H9 (cell line): ENCODE data around the gene GUCY2D. TPM values are rescaled to one million over a fixed set of nuclear protein-coding genes. Genes with fewer than 3 reads are reported as not detected.
A peak's percentile ranks its signal among the peaks of the same experiment; 100 is the strongest.

Experiments used
- DNase-seq: peaks from one replicate; pipeline ENCODE4 v3.0.0-alpha.2; 2017
- H2AFZ ChIP-seq: one replicate; pipeline ENCODE4 v1.6.1; 2013; ENCODE audit warnings: mild to moderate bottlenecking, low read length, control low read depth, moderate library complexity
- H2AK5ac ChIP-seq: 2 replicates; pipeline ENCODE4 v1.6.1; 2013; ENCODE audit warnings: low read length, control low read depth, mixed read lengths; ENCODE audit not compliant: insufficient read length
- H2BK120ac ChIP-seq: one replicate; pipeline ENCODE4 v1.6.1; 2013; ENCODE audit warnings: low read depth, mild to moderate bottlenecking, low read length, control low read depth, inconsistent platforms; ENCODE audit not compliant: poor library complexity, severe bottlenecking
- H2BK12ac ChIP-seq: 2 replicates; pipeline ENCODE4 v1.6.1; 2013; ENCODE audit warnings: low read length, control low read depth, mixed read lengths, low read depth; ENCODE audit not compliant: insufficient read length
- H2BK15ac ChIP-seq: 2 replicates; pipeline ENCODE4 v1.6.1; 2013; ENCODE audit warnings: low read depth, low read length, control low read depth
- H2BK20ac ChIP-seq: one replicate; pipeline ENCODE4 v1.6.1; 2013; ENCODE audit warnings: low read depth, mild to moderate bottlenecking, low read length, control low read depth, inconsistent platforms; ENCODE audit not compliant: poor library complexity, severe bottlenecking
- H2BK5ac ChIP-seq: 2 replicates; pipeline ENCODE4 v1.6.1; 2013; ENCODE audit warnings: low read length, control low read depth, mixed read lengths; ENCODE audit not compliant: insufficient read length
- H3K14ac ChIP-seq: 2 replicates; pipeline ENCODE4 v1.6.1; 2013; ENCODE audit warnings: low read length, control low read depth; ENCODE audit not compliant: insufficient read depth
- H3K18ac ChIP-seq: 2 replicates; pipeline ENCODE4 v1.6.1; 2013; ENCODE audit warnings: low read depth, mild to moderate bottlenecking, mixed read lengths, low read length, control low read depth; ENCODE audit not compliant: insufficient read length
- H3K23ac ChIP-seq: 2 replicates; pipeline ENCODE4 v1.6.1; 2013; ENCODE audit warnings: low read length, control low read depth, mixed read lengths, low read depth; ENCODE audit not compliant: insufficient read length
- H3K23me2 ChIP-seq: 2 replicates; pipeline ENCODE4 v1.6.1; 2013; ENCODE audit warnings: low read depth, mild to moderate bottlenecking, mixed read lengths, low read length, control low read depth; ENCODE audit not compliant: insufficient read length, poor library complexity, severe bottlenecking
- H3K27ac ChIP-seq: 2 replicates; pipeline ENCODE4 v1.5.1; 2013; ENCODE audit warnings: low read length, control low read depth, mixed read lengths, low read depth; ENCODE audit not compliant: insufficient read length
- H3K27me3 ChIP-seq: 2 replicates; pipeline ENCODE4 v1.6.1; 2013; ENCODE audit warnings: low read length, control low read depth, inconsistent platforms; ENCODE audit not compliant: insufficient read depth
- H3K4ac ChIP-seq: 2 replicates; pipeline ENCODE4 v1.6.1; 2013; ENCODE audit warnings: low read depth, mild to moderate bottlenecking, control low read depth, inconsistent platforms, low read length, moderate library complexity
- H3K4me1 ChIP-seq: 2 replicates; pipeline ENCODE4 v1.6.1; 2013; ENCODE audit warnings: low read length, control low read depth, inconsistent platforms; ENCODE audit not compliant: insufficient read depth
- H3K4me2 ChIP-seq: 2 replicates; pipeline ENCODE4 v1.6.1; 2013; ENCODE audit warnings: low read length, control low read depth, mixed read lengths; ENCODE audit not compliant: insufficient read length, insufficient read depth
- H3K56ac ChIP-seq: 2 replicates; pipeline ENCODE4 v1.6.1; 2013; ENCODE audit warnings: low read depth, mild to moderate bottlenecking, mixed read lengths, low read length, control low read depth; ENCODE audit not compliant: insufficient read length
- H3K79me1 ChIP-seq: 2 replicates; pipeline ENCODE4 v1.6.1; 2013; ENCODE audit warnings: low read depth, mild to moderate bottlenecking, moderate library complexity, low read length, control low read depth, inconsistent platforms; ENCODE audit not compliant: insufficient read depth, poor library complexity, severe bottlenecking
- H3K79me2 ChIP-seq: 2 replicates; pipeline ENCODE4 v1.6.1; 2013; ENCODE audit warnings: low read length, control low read depth, inconsistent platforms; ENCODE audit not compliant: insufficient read depth
- H3K9ac ChIP-seq: 2 replicates; pipeline ENCODE4 v1.6.1; 2013; ENCODE audit warnings: low read length, control low read depth, mixed read lengths; ENCODE audit not compliant: insufficient read length; ENCODE audit errors: extremely low read depth
- H3K9me3 ChIP-seq: one replicate; pipeline ENCODE4 v1.6.1; 2013; ENCODE audit warnings: low read depth, low read length, inconsistent platforms; ENCODE audit not compliant: control insufficient read depth
- H3T11ph ChIP-seq: one replicate; pipeline ENCODE4 v1.6.1; 2013; ENCODE audit warnings: mild to moderate bottlenecking, low read length, control low read depth, inconsistent platforms
- H4K20me1 ChIP-seq: one replicate; pipeline ENCODE4 v1.6.1; 2013; ENCODE audit not compliant: control insufficient read depth, insufficient read length, insufficient read depth
- H4K5ac ChIP-seq: 2 replicates; pipeline ENCODE4 v1.6.1; 2013; ENCODE audit warnings: low read depth, mild to moderate bottlenecking, mixed read lengths, low read length, control low read depth; ENCODE audit not compliant: insufficient read length
- H4K8ac ChIP-seq: replicated peaks from 2 replicates; pipeline ENCODE4 v1.6.1; 2013; ENCODE audit warnings: low read length, control low read depth, mixed read lengths, low read depth; ENCODE audit not compliant: insufficient read length
- H4K91ac ChIP-seq: 2 replicates; pipeline ENCODE4 v1.6.1; 2013; ENCODE audit warnings: low read depth, mild to moderate bottlenecking, moderate library complexity, mixed read lengths, low read length, control low read depth; ENCODE audit not compliant: insufficient read length
- H3K27ac Mint-ChIP-seq, 3 experiments: 2 replicates in 2 of 3; 3 replicates in 1 of 3; pipeline ENCODE4 v1.8.0; 2020 to 2021; ENCODE audit warnings: mixed read lengths in 3 of 3, mild to moderate bottlenecking in 1 of 3, moderate library complexity in 1 of 3
- H3K27me3 Mint-ChIP-seq: 2 replicates; pipeline ENCODE4 v1.8.0; 2021; ENCODE audit warnings: low read depth, mild to moderate bottlenecking, moderate library complexity, mixed read lengths
- H3K36me3 Mint-ChIP-seq, 3 experiments: 2 replicates in 2 of 3; 3 replicates in 1 of 3; pipeline ENCODE4 v1.8.0; 2020 to 2021; ENCODE audit warnings: low read depth in 3 of 3, mixed read lengths in 3 of 3; ENCODE audit not compliant: insufficient read depth in 1 of 3
- H3K4me1 Mint-ChIP-seq, 2 experiments: 2 replicates each; pipeline ENCODE4 v1.8.0; 2020; ENCODE audit warnings: mixed read lengths in 2 of 2
- H3K4me3 Mint-ChIP-seq, 2 experiments: 2 replicates in 1 of 2; 3 replicates in 1 of 2; pipeline ENCODE4 v1.8.0; 2020 to 2021; ENCODE audit warnings: mild to moderate bottlenecking in 2 of 2, mixed read lengths in 2 of 2, moderate library complexity in 1 of 2
- H3K9me3 Mint-ChIP-seq, 2 experiments: 2 replicates in 1 of 2; 3 replicates in 1 of 2; pipeline ENCODE4 v1.8.0; 2020; ENCODE audit warnings: mild to moderate bottlenecking in 2 of 2, mixed read lengths in 2 of 2, moderate library complexity in 1 of 2
- CTCF ChIP-seq: fragments of 200-600 bp; sonication (generic); conservative IDR thresholded peaks from 3 replicates; pipeline ENCODE4 v1.8.0; 2021; ENCODE audit warnings: antibody characterized with exemption, mild to moderate bottlenecking
- WGBS: extraction: QIAGEN DNeasy Blood & Tissue Kit; methylation state at CpG from one replicate; pipeline ENCODE4 v1.1.7; 2013; ENCODE audit warnings: missing lambda C conversion rate, low lambda C conversion rate, mixed read lengths; ENCODE audit not compliant: insufficient read length; ENCODE audit errors: extremely low coverage; 5-methylcytosine and 5-hydroxymethylcytosine counted together
- total RNA-seq: library from RNA; stranded (reverse); gene quantifications from 2 replicates; pipeline ENCODE4 v1.2.1, GENCODE V29; 2021

The GUCY2D gene
- total RNA-seq, 1 experiment from 2014 or later, result 0.15 TPM

DNA sequence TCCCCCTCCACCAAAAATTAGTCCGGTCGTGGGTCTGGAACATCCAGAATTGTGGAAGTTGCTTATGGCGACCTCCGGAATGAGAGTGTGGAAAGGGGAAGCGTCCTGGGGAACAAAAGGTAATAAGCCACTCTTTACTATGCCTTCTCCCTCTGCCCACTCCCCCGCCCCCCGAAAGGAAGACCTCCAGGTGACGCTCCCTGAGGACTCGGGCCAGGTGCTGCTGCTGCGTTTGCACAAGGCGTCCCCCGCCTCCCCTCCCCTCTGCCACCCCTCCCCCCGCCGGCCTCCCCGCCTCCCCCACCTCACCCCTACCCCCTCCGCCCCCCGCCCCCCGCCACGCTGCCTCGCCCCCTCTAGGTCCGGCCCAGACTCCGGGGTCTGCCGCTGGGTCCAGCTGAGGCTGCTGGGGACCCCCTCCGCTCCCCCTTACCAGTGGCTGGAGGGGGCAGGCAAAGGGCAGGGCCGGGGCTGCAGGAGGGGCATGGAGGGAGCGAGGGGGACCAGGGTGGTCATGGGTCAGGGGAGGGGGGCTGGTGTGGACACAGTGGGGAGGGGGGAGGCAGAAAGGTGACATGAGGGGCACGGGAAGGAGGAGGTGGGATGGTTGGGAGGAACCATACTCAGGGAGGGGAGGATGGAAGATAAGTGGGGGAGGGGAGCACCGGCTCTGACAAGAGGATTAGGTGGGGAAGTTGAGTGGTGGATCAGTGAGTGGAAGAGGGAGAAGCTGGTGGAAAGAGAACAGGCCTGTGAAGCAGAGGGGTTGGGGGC lies 61.5 kb downstream of the GUCY2D start:
- peak overlapping the region; percentile 46 to 72 for H3K4me3 Mint-ChIP-seq
- no peak overlapping the region for H3T11ph ChIP-seq
- no peak overlapping the region for H4K8ac ChIP-seq
- no peaks in the 10 kb centered on the region for H3K79me2 ChIP-seq
- H2BK15ac ChIP-seq, result no peak overlapping the region
- no peak overlapping the region for H3K27ac ChIP-seq
- DNase-seq, result no peak
- no peak overlapping the region for H2BK20ac ChIP-seq
- H2AK5ac ChIP-seq, result no peak overlapping the region
- no peaks in the 10 kb centered on the region for H3K79me1 ChIP-seq
- H4K5ac ChIP-seq, result no peak overlapping the region
- no peaks in the 10 kb centered on the region for H3K9me3 Mint-ChIP-seq
- H3K27me3 ChIP-seq, result peaks cover 13% of the 10 kb centered on the region; the same call in 1 of the 2 replicates
- no peak overlapping the region for H2AFZ ChIP-seq
- H3K9me3 ChIP-seq, result no peaks in the 10 kb centered on the region
- H2BK120ac ChIP-seq, result no peak overlapping the region
- no peak overlapping the region for H3K23ac ChIP-seq
- no peak overlapping the region for H3K9ac ChIP-seq
- H3K4me1 ChIP-seq, result peaks cover 3% of the 10 kb centered on the region; the same call in 1 of the 2 replicates
- peak overlapping the region; percentile 49 for H3K4me2 ChIP-seq
- no peaks in the 10 kb centered on the region for H3K36me3 Mint-ChIP-seq
- H3K4me1 Mint-ChIP-seq, result peaks cover 44 to 49% of the 10 kb centered on the region in 2 experiments
- no peak overlapping the region for H3K4ac ChIP-seq
- no peaks in the 10 kb centered on the region for H4K20me1 ChIP-seq
- H3K18ac ChIP-seq, result no peak overlapping the region
- no peak overlapping the region for H3K56ac ChIP-seq
- H3K27me3 Mint-ChIP-seq, result peaks cover 85% of the 10 kb centered on the region
- peaks cover 10% of the 10 kb centered on the region for H3K23me2 ChIP-seq
- no peak overlapping the region for H2BK5ac ChIP-seq
- no peak overlapping the region; a peak in 1 of 7 replicates for H3K27ac Mint-ChIP-seq
- WGBS, result no CpG with 5 or more reads among the region's 28 CpGs
- no peak overlapping the region for H4K91ac ChIP-seq
- H3K14ac ChIP-seq, result no peak overlapping the region
- TF ChIP-seq CTCF, result no peak
- no peak overlapping the region for H2BK12ac ChIP-seq
